Measurements from ENCODE around the gene ITGA1. TPM values are rescaled to one million over a fixed set of nuclear protein-coding genes. Genes with fewer than 3 reads are reported as not detected.
"Not testable (repeated sequence)": the region's sequence is repeated elsewhere in the genome, so short reads cannot be mapped to it uniquely, and the experiment has no call there.

The ITGA1 gene
- total RNA-seq, 1 donor: 104 TPM

DNA sequence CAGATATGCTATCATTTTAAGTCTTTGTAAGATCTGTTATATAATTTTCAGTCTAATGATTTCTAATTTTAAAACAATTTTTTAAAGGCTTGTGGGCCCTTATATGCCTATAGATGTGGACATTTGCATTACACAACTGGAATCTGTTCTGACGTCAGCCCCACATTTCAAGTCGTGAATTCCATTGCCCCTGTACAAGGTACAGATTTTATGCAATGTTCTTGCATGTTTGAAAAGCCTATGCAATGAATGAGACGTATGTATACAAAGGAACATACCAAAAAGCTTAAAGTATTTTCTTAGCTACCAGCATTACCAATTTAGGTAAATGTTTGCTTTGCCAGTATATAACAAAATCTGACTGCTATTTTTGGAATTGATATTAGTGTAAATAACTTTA is 77.2 kb downstream of the ITGA1 start:
- H3K4me3 ChIP-seq (ENCODE audit: low read depth, low read length): no peak overlapping the region
- DNase-seq (ENCODE audit: low read depth): peak; percentile 97
- TF ChIP-seq, protein P1, sequence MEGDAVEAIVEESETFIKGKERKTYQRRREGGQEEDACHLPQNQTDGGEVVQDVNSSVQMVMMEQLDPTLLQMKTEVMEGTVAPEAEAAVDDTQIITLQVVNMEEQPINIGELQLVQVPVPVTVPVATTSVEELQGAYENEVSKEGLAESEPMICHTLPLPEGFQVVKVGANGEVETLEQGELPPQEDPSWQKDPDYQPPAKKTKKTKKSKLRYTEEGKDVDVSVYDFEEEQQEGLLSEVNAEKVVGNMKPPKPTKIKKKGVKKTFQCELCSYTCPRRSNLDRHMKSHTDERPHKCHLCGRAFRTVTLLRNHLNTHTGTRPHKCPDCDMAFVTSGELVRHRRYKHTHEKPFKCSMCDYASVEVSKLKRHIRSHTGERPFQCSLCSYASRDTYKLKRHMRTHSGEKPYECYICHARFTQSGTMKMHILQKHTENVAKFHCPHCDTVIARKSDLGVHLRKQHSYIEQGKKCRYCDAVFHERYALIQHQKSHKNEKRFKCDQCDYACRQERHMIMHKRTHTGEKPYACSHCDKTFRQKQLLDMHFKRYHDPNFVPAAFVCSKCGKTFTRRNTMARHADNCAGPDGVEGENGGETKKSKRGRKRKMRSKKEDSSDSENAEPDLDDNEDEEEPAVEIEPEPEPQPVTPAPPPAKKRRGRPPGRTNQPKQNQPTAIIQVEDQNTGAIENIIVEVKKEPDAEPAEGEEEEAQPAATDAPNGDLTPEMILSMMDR (IDR thresholded peaks at IDR 0.05; ENCODE audit: insufficient read depth, low read depth, low read length): no peak

DNA sequence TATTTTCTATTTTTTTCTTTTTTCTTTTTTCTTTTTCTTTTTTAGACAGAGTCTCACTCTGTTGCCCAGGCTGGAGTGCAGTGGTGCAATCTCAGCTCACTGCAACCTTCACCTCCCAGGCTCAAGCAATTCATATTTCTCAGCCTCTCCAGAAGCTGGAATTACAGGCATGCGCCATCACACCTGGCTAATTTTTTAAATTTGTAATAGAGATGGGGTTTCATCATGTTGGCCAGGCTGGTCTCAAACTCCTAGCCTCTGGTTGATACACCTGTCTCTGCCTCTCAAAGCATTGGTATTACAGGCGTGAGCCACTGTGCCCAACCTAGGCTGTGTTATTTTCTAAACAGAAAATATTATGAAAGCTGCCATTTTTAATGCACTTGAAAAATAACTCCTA is 78.3 kb downstream of the ITGA1 start:
- H3K4me3 ChIP-seq (ENCODE audit: low read depth, low read length): not testable (repeated sequence)

DNA sequence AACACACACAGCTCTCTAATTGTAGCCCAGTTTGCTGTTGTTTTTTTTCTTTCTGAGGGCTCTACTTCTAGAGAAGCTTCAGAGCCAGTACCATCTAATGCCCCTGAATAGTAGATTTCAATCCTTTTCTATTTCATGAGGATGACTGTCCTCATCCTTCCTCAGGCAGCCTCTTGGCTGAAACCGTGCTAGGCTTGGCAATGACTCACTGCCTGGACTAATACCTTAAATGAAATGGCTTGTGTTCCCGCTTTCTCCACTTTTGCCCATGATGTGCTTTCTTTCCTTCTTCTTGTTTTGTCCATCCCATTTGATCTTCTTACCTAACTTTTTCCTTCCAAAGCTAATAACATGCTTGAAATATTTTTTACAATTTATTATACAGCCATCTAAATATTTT is 80.1 kb downstream of the ITGA1 start:
- DNase-seq (ENCODE audit: low read depth): peak; percentile 33
- H3K4me3 ChIP-seq (ENCODE audit: low read depth, low read length): no peak overlapping the region
- TF ChIP-seq, protein P1 (IDR thresholded peaks at IDR 0.05; ENCODE audit: insufficient read depth, low read depth, low read length): no peak

More for the DNA sequence above, 78.3 kb downstream of the ITGA1 start:
- not testable (repeated sequence) for DNase-seq (ENCODE audit: low read depth)

DNA sequence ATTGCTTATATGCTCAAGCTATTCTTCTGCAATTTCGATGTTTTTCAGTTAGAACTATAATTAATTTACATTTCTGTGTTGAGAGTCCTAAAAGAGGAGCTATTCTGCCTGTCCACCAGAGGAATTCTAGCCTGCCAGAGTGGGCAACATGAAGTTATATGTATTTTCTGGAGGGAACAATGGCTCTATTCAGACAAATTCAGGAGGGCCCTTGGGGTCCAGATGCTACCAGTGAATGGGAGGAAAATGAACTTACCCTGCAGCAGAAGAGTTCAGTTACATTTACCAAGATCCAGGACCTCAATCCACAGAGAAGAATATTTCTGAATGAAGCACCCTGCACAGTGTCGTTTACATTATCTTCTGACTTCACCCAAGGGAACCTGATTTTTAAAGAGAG is 80.7 kb downstream of the ITGA1 start:
- DNase-seq (ENCODE audit: low read depth): no peak
- TF ChIP-seq, protein P1 (IDR thresholded peaks at IDR 0.05; ENCODE audit: insufficient read depth, low read depth, low read length): no peak
- no peak overlapping the region for H3K4me3 ChIP-seq (ENCODE audit: low read depth, low read length)

DNA sequence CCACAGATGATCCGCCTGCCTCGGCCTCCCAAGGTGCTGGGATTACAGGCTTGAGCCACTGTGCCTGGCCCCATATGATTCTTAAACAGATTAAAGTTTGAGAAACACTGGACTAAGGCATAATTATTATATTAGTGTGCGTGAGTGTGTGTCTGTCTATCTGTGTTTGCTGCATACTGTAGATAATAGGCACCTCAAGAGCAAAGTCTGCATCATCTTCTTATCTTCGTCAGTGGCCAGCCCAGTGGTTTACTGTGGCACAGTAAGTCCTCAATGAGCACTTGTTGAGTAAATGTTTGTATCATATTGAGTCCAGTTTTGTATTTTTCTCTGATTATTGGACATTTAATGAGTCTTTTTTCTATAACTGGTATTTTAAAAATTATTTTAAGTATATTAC is 81.7 kb downstream of the ITGA1 start:
- H3K4me3 ChIP-seq (ENCODE audit: low read depth, low read length): no peak overlapping the region
- DNase-seq (ENCODE audit: low read depth): peak; percentile 82
- TF ChIP-seq, protein P1 (IDR thresholded peaks at IDR 0.05; ENCODE audit: insufficient read depth, low read depth, low read length): no peak

DNA sequence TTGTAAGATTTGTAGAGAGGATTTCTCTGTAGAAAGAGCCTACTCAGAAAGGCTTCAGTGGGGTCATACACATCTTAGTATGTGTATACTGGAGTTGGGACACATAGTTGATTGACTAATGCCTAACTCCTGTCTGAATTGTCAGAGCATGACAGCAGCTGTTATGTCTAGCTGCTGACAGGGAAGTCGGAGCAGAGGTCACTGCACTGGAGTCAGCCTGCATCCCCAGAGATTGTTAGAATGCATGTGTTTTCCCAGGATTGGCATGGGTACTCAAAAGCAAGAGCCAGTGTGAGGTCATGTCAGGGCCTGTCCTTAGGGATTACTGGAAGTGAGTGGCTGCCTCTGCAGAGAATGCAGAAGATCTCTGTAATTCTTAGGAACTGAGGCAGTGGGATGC is 82.7 kb downstream of the ITGA1 start:
- H3K4me3 ChIP-seq (ENCODE audit: low read depth, low read length): no peak overlapping the region
- DNase-seq (ENCODE audit: low read depth): peak; percentile 27
- TF ChIP-seq, protein P1 (IDR thresholded peaks at IDR 0.05; ENCODE audit: insufficient read depth, low read depth, low read length): no peak

DNA sequence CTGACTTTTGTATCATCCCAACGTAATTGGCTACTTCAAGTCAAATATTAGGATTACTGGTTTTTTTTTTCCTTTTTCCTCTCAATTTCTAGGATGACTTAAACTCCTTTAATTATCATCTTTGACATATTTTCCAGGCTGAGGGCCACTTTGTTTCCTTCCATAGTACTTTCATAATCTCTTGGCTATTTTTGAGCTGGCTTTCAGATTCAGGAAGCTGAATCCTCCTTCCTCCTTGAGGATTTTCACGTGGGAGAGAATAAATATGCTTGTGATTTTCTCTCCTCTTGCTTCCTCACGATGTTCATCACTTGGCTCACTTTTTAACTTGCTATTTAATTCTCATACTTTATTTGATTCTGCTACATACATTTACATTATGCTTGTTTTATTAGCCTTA is 88.1 kb downstream of the ITGA1 start:
- peak; percentile 50 for DNase-seq (ENCODE audit: low read depth)
- TF ChIP-seq, protein P1 (IDR thresholded peaks at IDR 0.05; ENCODE audit: insufficient read depth, low read depth, low read length): no peak
- no peak overlapping the region for H3K4me3 ChIP-seq (ENCODE audit: low read depth, low read length)

Measured in fibroblast of villous mesenchyme (primary cell).